HG02973 (cell line): Measurements from ENCODE around the gene FGD5.
A peak's percentile ranks its signal among the peaks of the same experiment; 100 is the strongest.

Source experiments
- ATAC-seq: cut with Tn5 transposase; IDR thresholded peaks from one replicate; pipeline ENCODE4 v1.9.1; 2021; ENCODE audit warnings: moderate library complexity; ENCODE audit not compliant: unreplicated experiment

FGD5 gene

GRCh38 chr3:14818804-14819500, at the start of gene FGD5:
Gene FGD5 (plus strand): TSS chr3:14818962. CDS start chr3:14819072, 110 bp downstream.
- ATAC-seq: no peak

- ATAC-seq: no peak
Observed at GRCh38 chr3:14769544-14770325, 49.0 kb upstream of the FGD5 start.

GRCh38 chr3:14770591-14770990, 48.2 kb upstream of the FGD5 start:
- ATAC-seq: no peak

- ATAC-seq: no peak
Observed at GRCh38 chr3:14771593-14772497, 46.9 kb upstream of the FGD5 start.

- ATAC-seq: no peak
Observed at GRCh38 chr3:14772533-14773138, 46.1 kb upstream of the FGD5 start.

GRCh38 chr3:14773281-14773680, 45.5 kb upstream of the FGD5 start:
- no peak for ATAC-seq

GRCh38 chr3:14773691-14774128, 45.1 kb upstream of the FGD5 start:
- no peak for ATAC-seq

- ATAC-seq: no peak
Observed at GRCh38 chr3:14774431-14774830, 44.3 kb upstream of the FGD5 start.

GRCh38 chr3:14775011-14775410, 43.8 kb upstream of the FGD5 start:
- no peak for ATAC-seq

GRCh38 chr3:14775563-14775962, 43.2 kb upstream of the FGD5 start:
- ATAC-seq: no peak

- ATAC-seq: no peak
Observed at GRCh38 chr3:14779069-14779685, 39.6 kb upstream of the FGD5 start.

GRCh38 chr3:14780927-14781507, 37.7 kb upstream of the FGD5 start:
- ATAC-seq: peak; percentile 79

GRCh38 chr3:14783480-14784086, 35.2 kb upstream of the FGD5 start:
- ATAC-seq: no peak

- no peak for ATAC-seq
Observed at GRCh38 chr3:14784087-14784681, 34.6 kb upstream of the FGD5 start.

GRCh38 chr3:14785207-14786155, 33.3 kb upstream of the FGD5 start:
- no peak for ATAC-seq

- ATAC-seq: no peak
Observed at GRCh38 chr3:14786369-14786768, 32.4 kb upstream of the FGD5 start.

GRCh38 chr3:14787630-14788029, 31.1 kb upstream of the FGD5 start:
- no peak for ATAC-seq

- ATAC-seq: no peak
Observed at GRCh38 chr3:14788644-14789043, 30.1 kb upstream of the FGD5 start.
